SHP77 (cell line): Measurements from ENCODE around the gene OBSL1.

Source experiments
- DNase-seq, 2 experiments: peaks; one replicate each; lab custom pipeline; 2025; lab: John Stamatoyannopoulos, UW

Gene OBSL1

DNA sequence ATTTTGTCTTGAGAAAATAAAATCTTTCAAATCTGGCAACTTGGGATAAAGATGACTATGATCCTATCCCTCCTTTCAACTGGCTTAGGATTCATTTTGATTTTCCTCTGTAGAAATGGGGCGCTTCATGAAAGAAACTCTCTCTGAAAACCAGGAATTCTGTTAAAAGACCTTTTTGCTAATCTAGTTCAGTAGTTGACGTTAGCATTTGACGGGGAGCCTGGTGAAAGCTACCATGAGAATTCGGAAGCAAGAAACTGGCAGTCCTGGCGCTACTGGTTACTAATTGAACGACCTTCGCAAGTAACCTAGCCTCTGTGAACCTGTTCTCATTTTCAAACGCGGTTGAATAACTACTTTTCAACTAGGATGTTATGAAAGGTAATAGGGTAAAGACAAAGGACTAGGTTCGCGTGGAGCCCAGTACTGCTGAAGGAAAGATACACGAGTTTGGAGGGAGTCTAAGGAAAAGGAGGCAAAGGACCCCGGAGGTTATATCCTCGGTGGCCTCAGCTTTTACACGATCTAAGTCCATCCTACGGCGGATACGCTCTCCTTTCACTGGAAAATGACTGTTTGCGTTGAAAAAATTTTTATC lies 25.7 kb upstream of the OBSL1 start:
- DNase-seq, result peak; percentile 41 to 70

DNA sequence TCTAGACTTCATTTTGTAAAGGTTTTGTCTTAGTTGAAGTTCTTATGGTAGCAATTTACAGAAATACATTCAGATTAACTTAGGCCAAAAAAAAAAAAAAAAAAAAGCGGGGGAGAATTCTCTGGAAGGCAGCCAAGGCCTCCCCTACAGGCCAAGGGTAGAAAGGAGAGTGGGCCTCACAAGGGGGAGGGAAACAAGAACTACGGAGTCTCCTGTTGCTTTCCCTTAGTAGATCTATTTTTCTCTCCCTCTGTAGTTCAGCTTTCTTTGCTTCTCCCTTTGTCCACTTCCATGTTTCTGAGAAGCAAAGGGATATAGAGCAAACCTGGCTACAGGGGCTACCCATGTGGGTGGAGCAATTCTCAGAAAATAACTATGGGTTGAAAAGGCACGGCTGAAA lies 23.9 kb upstream of the OBSL1 start:
- no peak for DNase-seq

DNA sequence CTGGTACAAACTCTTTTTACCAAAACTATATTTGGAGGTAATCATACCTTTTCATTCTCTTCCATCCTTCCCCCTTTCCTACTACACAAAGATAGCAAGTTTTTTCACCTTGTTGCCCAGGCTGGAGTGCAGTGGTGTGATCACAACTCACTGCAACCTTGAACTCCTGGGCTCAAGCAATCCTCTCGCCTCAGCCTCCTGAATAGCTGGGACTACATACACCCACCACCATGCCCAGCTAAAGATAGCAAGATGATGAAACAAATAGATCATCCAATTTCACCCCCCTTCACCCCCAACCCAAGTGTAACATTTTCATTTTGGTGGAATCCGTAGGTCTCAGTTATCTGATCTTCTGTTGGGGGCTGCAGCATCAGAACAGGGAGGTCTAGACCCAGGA lies 21.8 kb upstream of the OBSL1 start:
- DNase-seq, result no peak

- no peak for DNase-seq
Observed at GRCh38 chr2:219592736-219593135, 21.4 kb upstream of the OBSL1 start.

- no peak for DNase-seq
Observed at GRCh38 chr2:219591091-219591490, 19.8 kb upstream of the OBSL1 start.

DNA sequence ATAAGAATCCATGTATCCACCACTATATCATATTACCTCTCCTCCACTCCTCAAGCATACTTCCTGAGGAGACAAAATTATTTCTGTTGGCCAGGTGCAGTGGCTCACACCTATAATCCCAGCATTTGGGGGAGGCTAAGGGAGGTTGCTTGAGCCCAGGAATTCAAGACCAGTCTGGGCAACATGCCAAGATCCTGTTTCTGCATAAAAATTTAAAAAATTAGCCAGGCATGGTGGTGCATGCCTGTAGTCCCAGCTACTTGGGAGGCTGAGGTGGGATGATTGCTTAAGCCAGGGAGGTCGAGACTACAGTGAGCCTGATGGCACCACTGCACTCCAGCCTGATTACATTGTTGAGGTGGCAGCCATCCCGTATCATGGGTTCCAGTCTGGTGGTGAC lies 10.0 kb upstream of the OBSL1 start:
- no peak for DNase-seq

- DNase-seq, result no peak
Observed at GRCh38 chr2:219578811-219579613, 7.7 kb upstream of the OBSL1 start.

GRCh38 chr2:219576505-219577388 lies 5.4 kb upstream of the OBSL1 start:
- DNase-seq, result peak; percentile 79 to 83

GRCh38 chr2:219575566-219576504 lies 4.5 kb upstream of the OBSL1 start:
- DNase-seq, result no peak

GRCh38 chr2:219574484-219575311 lies 3.4 kb upstream of the OBSL1 start:
- DNase-seq, result peak; percentile 25 to 68

DNA sequence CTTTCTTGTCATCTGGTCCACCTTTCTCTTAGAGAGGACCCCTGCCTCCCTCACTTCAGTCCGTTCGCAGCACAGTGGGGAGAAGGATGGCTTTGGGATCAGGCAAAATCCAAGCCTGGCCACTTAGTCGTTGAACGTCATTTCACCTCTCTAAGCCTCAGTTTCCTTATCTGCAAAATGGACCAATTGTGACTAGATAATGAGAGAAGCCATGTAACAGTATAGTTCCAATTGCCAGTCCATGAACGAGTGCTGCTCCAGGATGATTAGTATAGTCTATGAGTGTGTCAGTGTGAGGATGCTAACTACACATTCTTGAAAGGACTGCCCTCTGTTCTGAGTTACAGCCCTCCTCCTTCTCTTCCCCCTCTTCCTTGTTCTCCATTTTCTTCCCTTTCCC lies 1.8 kb upstream of the OBSL1 start:
- no peak for DNase-seq

DNA sequence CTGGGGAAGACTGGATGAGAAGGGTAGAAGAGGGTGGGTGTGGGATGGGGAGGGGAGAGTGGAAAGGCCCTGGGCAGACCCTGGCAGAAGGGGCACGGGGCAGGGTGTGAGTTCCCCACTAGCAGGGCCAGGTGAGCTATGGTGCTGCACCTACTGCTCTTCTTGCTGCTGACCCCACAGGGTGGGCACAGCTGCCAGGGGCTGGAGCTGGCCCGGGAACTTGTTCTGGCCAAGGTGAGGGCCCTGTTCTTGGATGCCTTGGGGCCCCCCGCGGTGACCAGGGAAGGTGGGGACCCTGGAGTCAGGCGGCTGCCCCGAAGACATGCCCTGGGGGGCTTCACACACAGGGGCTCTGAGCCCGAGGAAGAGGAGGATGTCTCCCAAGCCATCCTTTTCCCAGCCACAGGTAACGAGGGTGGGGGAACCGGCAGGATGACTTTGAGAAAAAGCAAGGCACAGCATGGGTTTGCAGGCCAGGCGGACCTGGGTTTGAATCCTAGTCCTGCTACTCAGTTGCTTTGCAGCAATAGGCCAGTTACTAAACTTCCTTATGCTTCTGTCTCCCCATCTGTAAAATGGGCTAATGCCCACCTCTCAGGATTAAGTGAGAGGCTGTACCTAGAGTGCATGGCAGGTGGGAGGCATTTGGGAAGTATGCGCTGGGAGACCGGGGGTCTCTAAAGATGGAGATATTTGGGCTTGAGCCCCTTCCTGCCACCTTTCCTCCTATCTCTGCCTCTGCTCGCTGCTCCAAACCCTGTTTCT lies 1.1 kb upstream of the OBSL1 start, which contains the start of gene INHA:
TSS of gene INHA (plus strand) at position 74 of the 765 bp plus-strand sequence. CDS start at position 139, 65 bp downstream.
- no peak for DNase-seq

DNA sequence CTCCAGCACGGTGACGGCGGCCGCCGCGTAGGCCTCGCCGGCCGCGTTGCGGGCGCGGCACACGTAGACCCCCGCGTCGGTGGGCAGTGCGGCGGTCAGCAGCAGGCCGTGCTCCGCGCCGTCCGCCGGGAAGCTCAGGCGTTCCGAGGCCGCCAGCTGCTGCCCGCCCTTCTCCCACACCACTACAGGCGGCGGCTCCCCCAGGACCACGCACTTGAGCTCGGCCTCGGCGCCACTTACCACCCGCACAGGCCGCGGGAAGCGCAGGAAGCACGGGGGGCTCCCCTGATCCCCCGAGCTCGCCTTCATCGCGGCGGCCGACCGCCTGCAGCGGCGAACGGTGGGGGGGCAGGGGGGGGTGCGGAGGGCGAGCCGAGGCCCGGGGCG lies 422 bp downstream of the OBSL1 start:
- no peak for DNase-seq

- peak in 1 of 2 experiments; percentile 43 for DNase-seq
Observed at GRCh38 chr2:219570194-219570923, 980 bp downstream of the OBSL1 start.

DNA sequence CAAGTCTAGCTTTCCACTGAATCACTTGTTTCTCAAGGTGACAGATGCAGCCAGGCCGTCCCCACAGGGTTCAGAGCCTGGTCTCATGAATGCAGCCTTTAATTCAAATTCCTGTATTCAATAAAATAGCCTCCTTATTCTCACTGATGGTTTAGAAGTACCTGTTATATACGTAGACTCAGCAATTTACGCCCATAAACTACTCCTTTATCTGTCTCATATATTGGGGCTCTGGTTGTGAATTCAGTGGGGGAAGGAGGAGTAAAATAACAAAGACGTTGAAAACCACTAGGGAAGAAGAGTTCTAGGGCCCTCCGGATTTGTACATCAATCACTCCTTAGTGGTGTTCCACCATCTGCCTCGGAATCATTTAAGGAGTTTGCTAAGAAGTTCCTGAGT lies 1.7 kb downstream of the OBSL1 start:
- DNase-seq, result no peak

DNA sequence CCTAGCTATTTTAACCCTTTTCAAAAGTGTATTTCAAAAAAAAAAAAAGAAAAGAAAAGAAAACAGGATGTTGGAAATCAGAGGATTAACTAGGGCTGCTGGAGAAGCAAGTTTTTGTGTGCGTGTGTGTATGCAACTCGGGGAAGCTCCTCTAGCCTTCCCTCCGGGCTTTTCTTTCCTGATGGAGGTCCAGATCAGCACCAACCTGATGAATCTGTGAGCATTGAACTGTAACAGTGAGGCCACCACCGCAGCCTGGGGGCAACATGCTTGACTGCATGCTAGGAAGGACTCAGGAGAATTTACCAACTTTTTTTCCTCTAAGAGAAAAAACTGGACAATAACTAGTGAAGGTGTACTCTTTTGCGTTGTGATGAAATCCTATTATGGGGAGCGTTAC lies 2.3 kb downstream of the OBSL1 start:
- DNase-seq, result no peak

- DNase-seq, result no peak
Observed at GRCh38 chr2:219567791-219568361, 3.5 kb downstream of the OBSL1 start.

DNA sequence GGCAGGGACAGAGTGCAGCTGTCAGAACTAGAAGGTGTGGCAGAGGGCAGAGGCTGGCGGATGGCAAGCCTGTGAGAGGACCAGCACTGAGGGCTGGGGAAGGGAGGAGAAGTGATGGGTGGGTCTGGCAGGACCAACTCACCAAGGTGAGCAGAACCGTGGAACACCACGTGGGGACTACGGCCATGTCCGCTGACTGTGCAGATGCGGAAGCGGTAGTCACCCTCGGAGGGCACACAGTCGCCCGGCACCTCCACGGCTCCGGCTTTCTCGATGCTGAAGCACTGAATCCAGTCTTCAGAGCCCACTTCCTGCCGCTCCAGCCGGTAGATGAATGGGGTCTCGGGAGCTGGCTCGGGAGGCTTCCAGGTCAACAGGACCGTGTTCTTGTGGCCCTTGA lies 4.2 kb downstream of the OBSL1 start:
- DNase-seq, result no peak

- no peak for DNase-seq
Observed at GRCh38 chr2:219566640-219567039, 4.7 kb downstream of the OBSL1 start.
